GM23248 (cell line): Measurements from ENCODE around the gene HADHB. TPM values are rescaled to one million over a fixed set of nuclear protein-coding genes. Genes with fewer than 3 reads are reported as not detected.
A peak's percentile ranks its signal among the peaks of the same experiment; 100 is the strongest.
"Not testable (repeated sequence)": the region's sequence is repeated elsewhere in the genome, so short reads cannot be mapped to it uniquely, and the experiment has no call there.

Source experiments
- DNase-seq: peaks from one replicate; pipeline ENCODE4 v3.0.0-alpha.2; 2015
- H2AFZ ChIP-seq: fragments of 200-600 bp; sonication (generic); 2 replicates; pipeline ENCODE4 v1.6.1; 2016; ENCODE audit warnings: antibody characterized with exemption
- H3F3A ChIP-seq: fragments of 200-600 bp; sonication (generic); 2 replicates; pipeline ENCODE4 v1.6.1; 2016; ENCODE audit warnings: mild to moderate bottlenecking, antibody characterized with exemption, mixed run types; ENCODE audit not compliant: insufficient read depth
- H3K27ac ChIP-seq: fragments of 200-600 bp; sonication (generic); 2 replicates; pipeline ENCODE4 v1.5.1; 2016; ENCODE audit warnings: mild to moderate bottlenecking
- H3K27me3 ChIP-seq: fragments of 200-600 bp; sonication (generic); replicated peaks from 2 replicates; pipeline ENCODE4 v1.6.1; 2016; ENCODE audit warnings: mild to moderate bottlenecking; ENCODE audit not compliant: insufficient read depth
- H3K36me3 ChIP-seq: fragments of 200-600 bp; sonication (generic); 2 replicates; pipeline ENCODE4 v1.6.1; 2016; ENCODE audit warnings: low read depth, mild to moderate bottlenecking
- H3K4me1 ChIP-seq: fragments of 200-600 bp; sonication (generic); 2 replicates; pipeline ENCODE4 v1.6.1; 2016; ENCODE audit warnings: mild to moderate bottlenecking; ENCODE audit not compliant: insufficient read depth
- H3K4me2 ChIP-seq: fragments of 200-600 bp; sonication (generic); one replicate; pipeline ENCODE4 v1.6.1; 2016; ENCODE audit warnings: mild to moderate bottlenecking; ENCODE audit not compliant: unreplicated experiment
- H3K4me3 ChIP-seq: fragments of 200-600 bp; sonication (generic); 2 replicates; pipeline ENCODE4 v1.5.1; 2016; ENCODE audit warnings: mild to moderate bottlenecking
- H3K79me2 ChIP-seq: fragments of 200-600 bp; sonication (generic); 2 replicates; pipeline ENCODE4 v1.6.1; 2016; ENCODE audit warnings: mild to moderate bottlenecking; ENCODE audit not compliant: insufficient read depth
- H3K9ac ChIP-seq: fragments of 200-600 bp; sonication (generic); 2 replicates; pipeline ENCODE4 v1.6.1; 2016; ENCODE audit warnings: mild to moderate bottlenecking
- H3K9me2 ChIP-seq: fragments of 200-600 bp; sonication (generic); 2 replicates; pipeline ENCODE4 v1.6.1; 2016; ENCODE audit warnings: mixed run types, mild to moderate bottlenecking, moderate library complexity; ENCODE audit not compliant: insufficient read depth
- H3K9me3 ChIP-seq: fragments of 200-600 bp; sonication (generic); one replicate; pipeline ENCODE4 v1.6.1; 2017; ENCODE audit warnings: low read depth
- H4K20me1 ChIP-seq: fragments of 200-600 bp; sonication (generic); 2 replicates; pipeline ENCODE4 v1.6.0; 2016; ENCODE audit not compliant: insufficient read depth
- EZH2 ChIP-seq: fragments of 200-600 bp; sonication (generic); IDR thresholded peaks from 2 replicates; pipeline ENCODE4 v1.6.1; 2018; ENCODE audit warnings: antibody characterized with exemption, mild to moderate bottlenecking; ENCODE audit not compliant: insufficient read depth, poor library complexity, severe bottlenecking
- EZH2phosphoT487 ChIP-seq: fragments of 200-600 bp; sonication (generic); IDR thresholded peaks from 2 replicates; pipeline ENCODE4 v1.6.1; 2018; ENCODE audit warnings: antibody characterized with exemption, moderate library complexity, mild to moderate bottlenecking, low read depth; ENCODE audit not compliant: insufficient read depth
- WGBS, 2 experiments: methylation state at CpG; one replicate each; pipeline ENCODE4 v1.1.6; 2015 to 2017; ENCODE audit warnings: low lambda C conversion rate in 2 of 2, low coverage in 1 of 2; ENCODE audit errors: missing lambda C conversion rate in 2 of 2; 5-methylcytosine and 5-hydroxymethylcytosine counted together
- in situ Hi-C: fragments of 300-500 bp; cut with MboI; formaldehyde crosslinking; loops from 2 replicates; pipeline ENCODE4 v1.15.0; 2020
- polyA plus RNA-seq: library from polyadenylated mRNA; unstranded; fragments of >200 nt; fragmentation: Nextera tagmentation; extraction: Ambion mirVana; gene quantifications from 2 replicates; pipeline ENCODE4 v1.2.1, GENCODE V29; 2016
- total RNA-seq: library from RNA; depleted of rRNA; stranded (reverse); fragments of >200 nt; shearing (Covaris generic); gene quantifications from 2 replicates; pipeline ENCODE4 v1.2.3, GENCODE V29; 2014

The HADHB gene
- total and polyA plus RNA-seq, 2 experiments from 2014 or later = 99.2 to 140 TPM

- Histone ChIP-seq H3K27ac (0 out of 2 replicates have a peak overlapping the region, but pooled peaks have one; percentile 13), H3K27me3 (no peaks in the 10 kb centered on the region), H4K20me1 (no peaks in the 10 kb centered on the region), H3K9me2 (no peaks in the 10 kb centered on the region), H3F3A (peaks cover 37% of the 10 kb centered on the region), H3K36me3 (peaks cover 8% of the 10 kb centered on the region; the same call in 1 of the 2 replicates), H2AFZ (no peak overlapping the region), H3K4me1 (peaks cover 27% of the 10 kb centered on the region), H3K79me2 (peaks cover 10% of the 10 kb centered on the region), H3K4me3 (no peak overlapping the region), H3K4me2 (no peak overlapping the region), H3K9ac (no peak overlapping the region), H3K9me3 (no peaks in the 10 kb centered on the region)
- in situ Hi-C loops = no loop called here
- peak; percentile 48 for DNase-seq
- TF ChIP-seq EZH2 (no peak), EZH2phosphoT487 (no peak)
- WGBS, 2 experiments = 66 to 72% methylated on average over 4 of the region's 4 CpGs
These were observed 23.5 kb downstream of the HADHB start for GRCh38 chr2:26268213-26268612.

GRCh38 chr2:26268670-26269385 is 24.1 kb downstream of the HADHB start:
- H3K9ac ChIP-seq, in situ Hi-C loops, H4K20me1 ChIP-seq, H3K27me3 ChIP-seq, H3K36me3 ChIP-seq, H3K4me2 ChIP-seq, H3K79me2 ChIP-seq, H3K4me3 ChIP-seq, H3K9me2 ChIP-seq, H2AFZ ChIP-seq, DNase-seq, H3K9me3 ChIP-seq: not testable (repeated sequence)
- Histone ChIP-seq H3K4me1 (peaks cover 33% of the 10 kb centered on the region), H3K27ac (0 out of 2 replicates have a peak overlapping the region, but pooled peaks have one; percentile 13), H3F3A (peaks cover 43% of the 10 kb centered on the region)
- WGBS, 2 experiments = 96 to 98% methylated on average over 12 of the region's 12 CpGs

GRCh38 chr2:26269571-26270158 is 24.9 kb downstream of the HADHB start:
- Histone ChIP-seq H3K9ac (peak overlapping the region; percentile 10; the same call in 1 of the 2 replicates), H3K27ac (peak overlapping the region; percentile 0; the same call in 1 of the 2 replicates), H3K79me2 (peaks cover 10% of the 10 kb centered on the region), H3K27me3 (no peaks in the 10 kb centered on the region), H4K20me1 (no peaks in the 10 kb centered on the region), H3K36me3 (0 out of 2 replicates have a peak, but pooled peaks cover 6% of the 10 kb centered on the region), H3K9me2 (no peaks in the 10 kb centered on the region), H2AFZ (no peak overlapping the region), H3K4me2 (peak overlapping the region; percentile 5), H3K4me3 (no peak overlapping the region), H3K9me3 (no peaks in the 10 kb centered on the region), H3F3A (peaks cover 51% of the 10 kb centered on the region), H3K4me1 (peaks cover 42% of the 10 kb centered on the region)
- TF ChIP-seq EZH2 = no peak
- TF ChIP-seq EZH2phosphoT487 = no peak
- DNase-seq = peak; percentile 68
- WGBS, 2 experiments = 78 to 82% methylated on average over 6 of the region's 6 CpGs
- in situ Hi-C loops = no loop called here

DNA sequence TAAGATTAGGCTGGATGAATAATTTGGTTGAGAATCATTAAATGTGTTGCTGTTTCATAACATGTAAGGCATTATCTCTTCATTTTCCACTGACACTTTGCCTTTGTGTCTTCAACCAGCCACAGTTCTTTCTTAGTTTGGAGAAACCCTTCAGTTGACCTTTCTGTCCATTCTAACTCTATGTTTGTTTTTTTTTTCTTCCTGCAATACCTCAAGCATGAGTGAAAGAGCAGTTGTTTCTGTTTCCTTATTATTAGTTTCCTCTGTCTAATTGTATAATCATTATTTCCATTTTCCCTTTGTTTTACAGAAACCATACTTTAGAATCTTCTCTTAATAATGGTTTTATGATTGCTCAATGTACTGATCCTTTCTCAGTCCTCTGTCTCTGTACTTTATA is 25.6 kb downstream of the HADHB start:
- no peaks in the 10 kb centered on the region for H3K9me3 ChIP-seq
- peak overlapping the region; percentile 7; the same call in 1 of the 2 replicates for H3K27ac ChIP-seq
- no peak for DNase-seq
- peaks cover 13% of the 10 kb centered on the region; the same call in 1 of the 2 replicates for H3K79me2 ChIP-seq
- H3K4me3 ChIP-seq = no peak overlapping the region
- H4K20me1 ChIP-seq = no peaks in the 10 kb centered on the region
- H3K4me2 ChIP-seq = no peak overlapping the region
- no peaks in the 10 kb centered on the region for H3K36me3 ChIP-seq
- peaks cover 56% of the 10 kb centered on the region for H3F3A ChIP-seq
- in situ Hi-C loops = no loop called here
- H2AFZ ChIP-seq = no peak overlapping the region
- H3K4me1 ChIP-seq = peaks cover 45% of the 10 kb centered on the region
- no peaks in the 10 kb centered on the region for H3K9me2 ChIP-seq
- H3K27me3 ChIP-seq = no peaks in the 10 kb centered on the region
- H3K9ac ChIP-seq = peak overlapping the region; percentile 10; the same call in 1 of the 2 replicates
- TF ChIP-seq EZH2phosphoT487 (no peak), EZH2 (no peak)
